Vein endothelial cell (primary cell): ENCODE results near the gene AVP. TPM values are rescaled to one million over a fixed set of nuclear protein-coding genes. Genes with fewer than 3 reads are reported as not detected.

ENCODE experiments used
- total RNA-seq: library from RNA; depleted of rRNA; stranded (reverse); fragments of >200 nt; gene quantifications from 2 replicates; pipeline ENCODE4 v1.2.3, GENCODE V29; 2012

AVP gene, protein sequence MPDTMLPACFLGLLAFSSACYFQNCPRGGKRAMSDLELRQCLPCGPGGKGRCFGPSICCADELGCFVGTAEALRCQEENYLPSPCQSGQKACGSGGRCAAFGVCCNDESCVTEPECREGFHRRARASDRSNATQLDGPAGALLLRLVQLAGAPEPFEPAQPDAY
- total RNA-seq: not detected in 2 replicates

DNA sequence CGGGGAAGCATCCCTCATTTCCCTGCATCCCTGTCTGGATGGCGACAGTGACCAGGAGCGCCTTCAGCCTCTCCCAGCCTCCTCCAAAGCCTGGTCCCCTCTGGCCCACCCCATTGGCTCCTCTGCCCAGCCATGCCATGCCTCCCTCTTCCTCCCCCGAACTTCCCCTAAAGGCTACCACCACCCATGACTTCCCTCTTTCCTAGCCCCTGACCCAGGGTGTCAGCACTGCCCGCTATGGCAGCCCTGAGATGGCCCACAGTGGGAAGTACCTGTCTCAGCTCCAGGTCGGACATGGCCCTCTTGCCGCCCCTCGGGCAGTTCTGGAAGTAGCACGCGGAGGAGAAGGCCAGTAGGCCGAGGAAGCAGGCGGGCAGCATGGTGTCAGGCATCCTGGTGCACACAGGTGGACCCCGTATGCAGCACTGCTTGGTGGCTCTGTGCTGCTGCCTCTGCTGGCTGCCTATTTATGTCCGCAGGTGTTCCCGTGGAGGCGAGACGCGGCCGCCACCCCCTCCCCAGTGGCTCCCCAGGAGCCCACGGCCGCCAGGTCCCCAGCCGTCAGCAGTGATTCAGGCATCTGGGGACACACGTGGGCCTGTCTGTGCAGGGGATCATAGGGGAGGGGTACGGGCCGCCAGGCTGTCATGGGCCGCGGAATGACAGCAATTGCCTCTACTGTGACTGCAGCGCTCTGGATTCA lies at the start of gene AVP:
AVP (minus strand) TSS at position 442 of the 703 bp plus-strand sequence; CDS start at position 392, 50 bp downstream.

DNA sequence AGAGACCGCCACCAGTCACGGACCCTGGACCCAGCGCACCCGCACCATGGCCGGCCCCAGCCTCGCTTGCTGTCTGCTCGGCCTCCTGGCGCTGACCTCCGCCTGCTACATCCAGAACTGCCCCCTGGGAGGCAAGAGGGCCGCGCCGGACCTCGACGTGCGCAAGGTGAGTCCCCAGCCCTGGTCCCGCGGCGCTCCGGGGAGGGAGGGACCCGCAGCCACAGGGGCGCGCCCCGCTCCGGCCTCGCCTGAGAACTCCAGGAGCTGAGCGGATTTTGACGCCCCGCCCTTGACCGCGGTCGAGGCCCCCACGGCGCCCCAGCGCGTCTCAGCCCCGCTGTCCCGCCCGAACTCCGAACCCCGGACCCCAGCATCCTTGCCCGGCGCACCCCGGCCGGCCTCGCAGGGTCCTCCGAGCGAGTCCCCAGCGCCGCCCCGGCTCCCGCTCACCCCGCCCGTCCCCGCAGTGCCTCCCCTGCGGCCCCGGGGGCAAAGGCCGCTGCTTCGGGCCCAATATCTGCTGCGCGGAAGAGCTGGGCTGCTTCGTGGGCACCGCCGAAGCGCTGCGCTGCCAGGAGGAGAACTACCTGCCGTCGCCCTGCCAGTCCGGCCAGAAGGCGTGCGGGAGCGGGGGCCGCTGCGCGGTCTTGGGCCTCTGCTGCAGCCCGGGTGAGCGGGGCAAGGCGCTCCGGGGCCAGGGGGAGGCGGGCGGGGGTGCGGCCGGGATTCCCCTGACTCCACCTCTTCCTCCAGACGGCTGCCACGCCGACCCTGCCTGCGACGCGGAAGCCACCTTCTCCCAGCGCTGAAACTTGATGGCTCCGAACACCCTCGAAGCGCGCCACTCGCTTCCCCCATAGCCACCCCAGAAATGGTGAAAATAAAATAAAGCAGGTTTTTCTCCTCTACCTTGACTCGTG lies 12.7 kb downstream of the AVP start, which contains the start of gene OXT:
OXT (plus strand) TSS at position 11 of the 920 bp plus-strand sequence; CDS start at position 47, 36 bp downstream.

DNA sequence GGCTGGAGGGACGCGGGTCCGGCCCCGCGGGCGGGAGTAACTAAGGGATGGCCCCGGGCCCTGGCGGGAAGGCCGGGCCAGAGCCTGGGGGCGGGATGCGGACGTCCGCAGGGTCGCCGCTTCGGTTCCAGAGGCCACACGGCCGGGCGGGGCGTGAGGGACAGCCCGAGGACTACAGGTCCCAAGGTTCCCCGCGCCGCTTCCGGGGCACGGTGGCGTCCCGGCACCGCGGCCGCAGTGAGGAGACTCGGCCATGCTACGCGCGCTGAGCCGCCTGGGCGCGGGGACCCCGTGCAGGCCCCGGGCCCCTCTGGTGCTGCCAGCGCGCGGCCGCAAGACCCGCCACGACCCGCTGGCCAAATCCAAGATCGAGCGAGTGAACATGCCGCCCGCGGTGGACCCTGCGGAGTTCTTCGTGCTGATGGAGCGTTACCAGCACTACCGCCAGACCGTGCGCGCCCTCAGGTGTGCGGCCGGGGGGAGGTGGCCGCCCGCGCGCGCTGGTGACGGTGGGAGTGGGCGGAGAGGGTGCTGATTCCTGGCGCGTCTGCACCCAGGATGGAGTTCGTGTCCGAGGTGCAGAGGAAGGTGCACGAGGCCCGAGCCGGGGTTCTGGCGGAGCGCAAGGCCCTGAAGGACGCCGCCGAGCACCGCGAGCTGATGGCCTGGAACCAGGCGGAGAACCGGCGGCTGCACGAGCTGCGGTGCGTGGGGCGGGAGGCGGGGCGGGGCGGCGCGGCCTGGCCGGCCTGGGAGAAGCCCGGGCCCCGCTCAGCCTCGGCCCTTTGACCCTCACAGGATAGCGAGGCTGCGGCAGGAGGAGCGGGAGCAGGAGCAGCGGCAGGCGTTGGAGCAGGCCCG lies 38.5 kb downstream of the AVP start, which contains the start of gene MRPS26:
MRPS26 (plus strand) TSS at position 237 of the 861 bp plus-strand sequence; CDS start at position 254, 17 bp downstream.

DNA sequence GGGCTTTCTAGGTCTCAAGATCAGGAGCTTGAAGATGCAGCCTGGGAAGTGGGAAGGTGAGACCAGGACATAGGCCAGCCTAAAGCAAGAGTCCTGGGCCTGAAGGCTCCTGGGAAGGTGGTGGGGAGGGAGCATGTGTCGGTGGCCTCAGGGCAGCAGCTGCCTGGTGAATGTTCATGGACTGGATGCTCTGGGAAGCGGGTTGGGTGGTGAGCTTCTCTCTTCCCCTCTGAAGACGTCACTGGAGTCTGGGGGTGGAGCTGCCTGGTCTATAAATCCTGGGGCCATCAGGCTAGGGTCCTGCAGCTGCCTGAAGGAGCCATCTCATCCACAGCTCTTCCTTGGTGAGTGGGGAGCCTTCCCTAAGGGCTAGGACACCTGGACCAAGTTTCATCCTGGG lies 41.2 kb downstream of the AVP start, which contains the start of gene GNRH2:
GNRH2 (plus strand) TSS at position 301 of the 400 bp plus-strand sequence. CDS start 793 bp downstream, outside the sequence.

Other genes starting within 250 kb of the AVP start
- gene PCED1A, start 244.1 kb downstream of the AVP start, total RNA-seq: 16.6 and 19.6 TPM in 2 replicates
- gene VPS16, start 244.0 kb downstream of the AVP start, total RNA-seq: 34.6 and 37.6 TPM in 2 replicates
- gene PTPRA, start 211.2 kb downstream of the AVP start, total RNA-seq: 52.8 and 53.9 TPM in 2 replicates
- 0.57 TPM in 1 of 2 replicates, not detected in the other for gene GNRH2, start 41.1 kb downstream of the AVP start, total RNA-seq
- gene MRPS26, start 38.7 kb downstream of the AVP start, total RNA-seq: 29.3 and 30.7 TPM in 2 replicates
- not detected in 2 replicates for gene OXT, start 13.1 kb downstream of the AVP start, total RNA-seq
- gene FASTKD5, start 75.1 kb upstream of the AVP start, total RNA-seq: 17.3 and 20.3 TPM in 2 replicates
- 4.1 and 4.9 TPM in 2 replicates for gene UBOX5, start 75.1 kb upstream of the AVP start, total RNA-seq
- 6.2 and 9.8 TPM in 2 replicates for gene LZTS3, start 88.8 kb upstream of the AVP start, total RNA-seq
- gene DDRGK1, start 120.0 kb upstream of the AVP start, total RNA-seq: 26.8 and 28.7 TPM in 2 replicates
- 24.2 and 33.8 TPM in 2 replicates for gene ITPA, start 124.8 kb upstream of the AVP start, total RNA-seq
- 4.9 TPM in 2 replicates for gene SLC4A11, start 154.5 kb upstream of the AVP start, total RNA-seq